B cell (primary cell): ENCODE results near the gene CTSK. TPM values are rescaled to one million over a fixed set of nuclear protein-coding genes. Genes with fewer than 3 reads are reported as not detected.
"Not testable (repeated sequence)": the region's sequence is repeated elsewhere in the genome, so short reads cannot be mapped to it uniquely, and the experiment has no call there.

Experiments
- ATAC-seq: fragments of 200-7000 bp; cut with Tn5 transposase; one replicate; pipeline ENCODE4 v1.10.0; 2021; ENCODE audit warnings: low read depth, mild to moderate bottlenecking, moderate number of reproducible peaks, moderate library complexity
- CTCF ChIA-PET: fragments of 350-600 bp; sonication (Branson Sonifier 250); formaldehyde crosslinking; loops from one replicate; lab custom pipeline; 2021; ENCODE audit warnings: antibody characterized with exemption, inconsistent platforms; lab: Charles Lee
- POLR2A ChIA-PET: fragments of 350-600 bp; sonication (Branson Sonifier 250); formaldehyde crosslinking; loops from one replicate; lab custom pipeline; 2021; ENCODE audit warnings: antibody characterized with exemption; lab: Charles Lee
- DNase-seq: peaks from one replicate; pipeline ENCODE4 v3.0.0; 2013
- H2AFZ ChIP-seq: 2 replicates; pipeline ENCODE4 v1.6.1; 2012; ENCODE audit warnings: mild to moderate bottlenecking, low read depth, low read length; ENCODE audit not compliant: insufficient read depth, poor library complexity, severe bottlenecking
- H3K27ac ChIP-seq, 2 donors: 1 replicate in 1 of 2; 2 replicates in 1 of 2; pipeline ENCODE4 v1.5.1; 2012 to 2013; ENCODE audit warnings: low read length in 2 of 2, mild to moderate bottlenecking in 2 of 2, moderate library complexity in 1 of 2
- H3K27me3 ChIP-seq, 4 experiments: fragments of 200-600 bp in 1 of 4; sonication (generic) in 1 of 4; replicated peaks in 1 of 4; 1 replicate in 2 of 4; 2 replicates in 2 of 4; pipeline versions ENCODE4 v1.6.1 to v1.7.0; 2013 to 2016; ENCODE audit warnings: low read length in 3 of 4, mild to moderate bottlenecking in 2 of 4, mixed read lengths in 1 of 4, moderate library complexity in 1 of 4; ENCODE audit not compliant: insufficient read depth in 4 of 4, control insufficient read depth in 3 of 4; ENCODE audit errors: control extremely low read depth in 1 of 4
- H3K36me3 ChIP-seq, 2 experiments: replicated peaks in 1 of 2; 1 replicate in 1 of 2; 2 replicates in 1 of 2; pipeline versions ENCODE4 v1.6.1 to v1.7.1; 2013; ENCODE audit warnings: low read length in 1 of 2; ENCODE audit not compliant: insufficient read depth in 2 of 2, control insufficient read depth in 1 of 2; ENCODE audit errors: control extremely low read depth in 1 of 2, extremely low read depth in 1 of 2
- H3K4me1 ChIP-seq, 2 donors: fragments of 200-600 bp in 1 of 2; sonication (generic) in 1 of 2; 1 replicate in 1 of 2; 2 replicates in 1 of 2; pipeline versions ENCODE4 v1.5.1 to v1.6.1; 2013 to 2017; ENCODE audit warnings: low read length in 2 of 2; ENCODE audit not compliant: control insufficient read depth in 2 of 2, insufficient read depth in 2 of 2
- H3K4me2 ChIP-seq: replicated peaks from 2 replicates; pipeline ENCODE3; 2012; ENCODE audit warnings: mild to moderate bottlenecking, low read depth, low read length; ENCODE audit not compliant: poor library complexity, severe bottlenecking
- H3K4me3 ChIP-seq, 5 experiments: fragments of 200-600 bp in 1 of 5; sonication (generic) in 1 of 5; 1 replicate in 3 of 5; 2 replicates in 2 of 5; pipeline versions ENCODE4 v1.5.1 to v1.7.0; 2011 to 2016; ENCODE audit warnings: low read length in 4 of 5, mild to moderate bottlenecking in 4 of 5, low read depth in 2 of 5, control low read depth in 1 of 5, moderate library complexity in 1 of 5; ENCODE audit not compliant: insufficient read depth in 1 of 5; ENCODE audit errors: control extremely low read depth in 1 of 5, extremely low read depth in 1 of 5
- H3K79me2 ChIP-seq: fragments of 200-600 bp; sonication (generic); one replicate; pipeline ENCODE4 v1.6.0; 2016; ENCODE audit warnings: low read length; ENCODE audit not compliant: control insufficient read depth, insufficient read depth
- H3K9ac ChIP-seq: fragments of 200-600 bp; sonication (generic); 2 replicates; pipeline ENCODE4 v1.6.1; 2017; ENCODE audit warnings: mild to moderate bottlenecking, low read length, moderate library complexity
- H3K9me3 ChIP-seq, 3 donors: one replicate each; pipeline versions ENCODE4 v1.6.1 to v1.7.1; 2013; ENCODE audit warnings: low read length in 2 of 3; ENCODE audit not compliant: control insufficient read depth in 2 of 3, insufficient read depth in 1 of 3; ENCODE audit errors: control extremely low read depth in 1 of 3
- H4K20me1 ChIP-seq: 2 replicates; pipeline ENCODE4 v1.6.0; 2012; ENCODE audit warnings: mild to moderate bottlenecking, low read length; ENCODE audit not compliant: insufficient read depth, control insufficient read depth, poor library complexity, severe bottlenecking
- H3K27ac Mint-ChIP-seq: one replicate; pipeline ENCODE4 v1.8.0; 2021; ENCODE audit warnings: mixed read lengths
- H3K27me3 Mint-ChIP-seq: one replicate; pipeline ENCODE4 v1.8.0; 2021; ENCODE audit warnings: mixed read lengths
- H3K4me1 Mint-ChIP-seq: one replicate; pipeline ENCODE4 v1.8.0; 2021; ENCODE audit warnings: mixed read lengths
- H3K4me3 Mint-ChIP-seq: one replicate; pipeline ENCODE4 v1.8.0; 2021; ENCODE audit warnings: mixed read lengths
- H3K9me3 Mint-ChIP-seq: one replicate; pipeline ENCODE4 v1.8.0; 2022; ENCODE audit warnings: mixed read lengths; ENCODE audit not compliant: insufficient read depth
- EZH2 ChIP-seq: IDR thresholded peaks from 2 replicates; pipeline ENCODE4 v1.6.1; 2012; ENCODE audit warnings: borderline replicate concordance, low read depth, mild to moderate bottlenecking, moderate library complexity, low read length; ENCODE audit not compliant: insufficient read depth, poor library complexity, severe bottlenecking
- WGBS: methylation state at CpG from one replicate; pipeline ENCODE4 v1.1.5; 2013; ENCODE audit warnings: missing lambda C conversion rate; ENCODE audit not compliant: insufficient coverage; 5-methylcytosine and 5-hydroxymethylcytosine counted together
- intact Hi-C: fragments of 100-400 bp; cut with micrococcal nuclease; formaldehyde crosslinking; loops from one replicate; pipeline ENCODE4 v1.10.0; 2022
- polyA plus RNA-seq: library from polyadenylated mRNA; depleted of rRNA; stranded (reverse); fragments of >200 nt; gene quantifications from 2 replicates; pipeline ENCODE4 v1.2.3, GENCODE V29; 2012
- total RNA-seq, 2 donors: library from RNA; stranded (reverse); fragments of 120-200 nt in 1 of 2; gene quantifications; 1 replicate in 1 of 2; 2 replicates in 1 of 2; pipeline versions ENCODE4 v1.2.3 to v1.2.4, GENCODE V29; 2013 to 2022

Gene CTSK
- total and polyA plus RNA-seq, 2 donors (not counting 1 experiment from before 2014, with no cell fraction given) = 5.3 to 6.0 TPM

- intact Hi-C loops = loop anchor here (1.0 to 10.0 kb wide), 6 partner anchors 69 to 399 kb away; partner anchors contain the start of genes ARNT, ENSA, GOLPH3L and LYSMD1
Observed at GRCh38 chr1:150765977-150766301, 42.1 kb downstream of the CTSK start.

GRCh38 chr1:150765296-150765976 lies 42.6 kb downstream of the CTSK start, which contains the start of gene CTSS:
Gene CTSS (minus strand): TSS chr1:150765778. CDS start chr1:150764763, 1,015 bp downstream.
- CTCF ChIA-PET = interaction anchor here (0.7 to 1.4 kb wide), 6 partner anchors 23 to 169 kb away, joined by 3 to 5 read pairs (median 4); no protein-coding TSS in a partner anchor
- WGBS = no CpG with 5 or more reads among the region's 4 CpGs
- H3K9ac ChIP-seq = peak within 1 kb of the TSS; percentile 83
- H4K20me1 ChIP-seq = peaks cover 8% of the 10 kb centered on the region
- H3K4me2 ChIP-seq = peak within 1 kb of the TSS; percentile 90
- no peak for TF ChIP-seq EZH2
- POLR2A ChIA-PET = interaction anchor here (0.8 kb wide), 1 partner anchor 401 kb away, joined by 6 read pairs; the partner anchor contains the start of gene RPRD2
- H3K9me3 Mint-ChIP-seq = no peaks in the 10 kb centered on the region
- peak; percentile 87 for ATAC-seq
- H3K4me1 Mint-ChIP-seq = peaks cover 45% of the 10 kb centered on the region
- H3K4me3 ChIP-seq = peak within 1 kb of the TSS; percentile 62 to 99 (median 80)
- no peaks in the 10 kb centered on the region for H3K9me3 ChIP-seq
- H3K27ac ChIP-seq = peak within 1 kb of the TSS; percentile 85 to 97
- peaks cover 36 to 40% of the 10 kb centered on the region in 2 donors for H3K4me1 ChIP-seq
- H3K27me3 ChIP-seq = no peaks in the 10 kb centered on the region
- H3K27ac Mint-ChIP-seq = peak within 1 kb of the TSS; percentile 97
- no peaks in the 10 kb centered on the region for H3K27me3 Mint-ChIP-seq
- peak within 1 kb of the TSS; percentile 96 for H3K4me3 Mint-ChIP-seq
- peak within 1 kb of the TSS; percentile 82 for H2AFZ ChIP-seq
- intact Hi-C loops = loop anchor here (1.0 to 10.0 kb wide), 6 partner anchors 68 to 399 kb away; partner anchors contain the start of genes ARNT, ENSA, GOLPH3L and LYSMD1
- DNase-seq = peak; percentile 86
- H3K79me2 ChIP-seq = peaks cover 67% of the 10 kb centered on the region
- peaks cover 5 to 25% of the 10 kb centered on the region in 2 experiments for H3K36me3 ChIP-seq

More at GRCh38 chr1:150765977-150766301, 42.1 kb downstream of the CTSK start:
- POLR2A ChIA-PET = interaction anchor here (0.8 kb wide), 1 partner anchor 402 kb away, joined by 6 read pairs; the partner anchor contains the start of gene RPRD2
- H2AFZ ChIP-seq = peak overlapping the region; percentile 82
- H3K4me1 ChIP-seq = peaks cover 32 to 39% of the 10 kb centered on the region in 2 donors
- H3K27me3 ChIP-seq, H3K9me3 Mint-ChIP-seq, H4K20me1 ChIP-seq, H3K9me3 ChIP-seq, H3K27me3 Mint-ChIP-seq, DNase-seq, ATAC-seq: not testable (repeated sequence)
- Mint-ChIP-seq H3K27ac (peak overlapping the region; percentile 97), H3K4me1 (peaks cover 46% of the 10 kb centered on the region), H3K4me3 (peak overlapping the region; percentile 96)
- peak overlapping the region; percentile 62 to 99 (median 80) for H3K4me3 ChIP-seq
- 0% methylated on average over 1 of the region's 1 CpG for WGBS
- peaks cover 5 to 20% of the 10 kb centered on the region in 2 experiments for H3K36me3 ChIP-seq
- peak overlapping the region; percentile 83 for H3K9ac ChIP-seq
- CTCF ChIA-PET = interaction anchor here (0.6 to 1.4 kb wide), 5 partner anchors 22 to 156 kb away, joined by 3 to 5 read pairs (median 3); no protein-coding TSS in a partner anchor
- H3K4me2 ChIP-seq = peak overlapping the region; percentile 90
- peaks cover 62% of the 10 kb centered on the region for H3K79me2 ChIP-seq
- peak overlapping the region; percentile 85 to 97 for H3K27ac ChIP-seq
